Measurements from ENCODE around the gene ZNF226. TPM values are rescaled to one million over a fixed set of nuclear protein-coding genes. Genes with fewer than 3 reads are reported as not detected.
"Not testable (repeated sequence)": the region's sequence is repeated elsewhere in the genome, so short reads cannot be mapped to it uniquely, and the experiment has no call there.

ZNF226 gene
- 37.9 TPM for total RNA-seq

DNA sequence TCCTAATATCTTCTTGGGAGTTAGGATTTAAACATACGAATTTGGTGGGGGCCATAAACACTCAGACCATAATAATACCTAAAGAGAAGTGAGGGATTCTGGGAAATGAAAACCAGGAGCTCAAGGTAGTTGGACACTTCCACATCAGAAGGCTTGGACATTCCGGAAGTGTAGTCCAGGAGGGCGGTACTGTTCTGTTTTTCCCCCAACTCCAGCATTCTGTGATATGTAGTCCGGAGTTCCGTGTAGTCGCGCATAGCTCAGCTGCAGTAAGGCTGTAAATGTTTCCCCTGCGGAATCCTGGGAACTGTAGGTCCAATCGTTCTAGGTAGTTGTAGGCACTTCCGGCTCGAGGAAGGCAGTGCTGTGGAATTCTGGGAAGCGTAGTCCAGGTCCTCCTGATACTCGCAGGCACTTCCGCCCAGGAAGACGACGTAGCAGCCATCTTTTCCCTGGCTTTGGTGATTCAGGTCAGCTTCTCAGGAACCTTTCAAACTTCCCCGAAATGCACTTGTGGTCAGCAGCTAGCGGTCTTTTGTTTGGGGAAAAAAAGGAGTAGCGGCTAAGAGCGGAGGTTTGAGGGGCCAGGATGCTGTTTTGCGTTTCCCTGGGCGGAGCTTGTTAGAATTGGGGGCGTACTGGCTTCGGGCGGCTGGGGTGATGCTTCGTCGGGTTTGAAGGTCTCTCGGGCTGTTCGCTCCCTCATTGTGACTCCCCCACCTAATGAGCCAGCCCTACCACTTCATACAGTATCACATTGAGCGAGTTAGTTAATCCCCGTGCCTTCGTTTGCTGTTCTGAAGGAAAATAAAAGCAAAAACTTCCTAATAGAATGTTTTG lies at the start of gene ZNF226:
Gene ZNF226 (plus strand): TSS at position 428 of the 840 bp plus-strand sequence. CDS start 4,981 bp downstream, outside the sequence.
- DNase-seq (ENCODE audit: low spot score in 2 of 2) = peak; percentile 74 to 84
- FAIRE-seq = peak; percentile 64

DNA sequence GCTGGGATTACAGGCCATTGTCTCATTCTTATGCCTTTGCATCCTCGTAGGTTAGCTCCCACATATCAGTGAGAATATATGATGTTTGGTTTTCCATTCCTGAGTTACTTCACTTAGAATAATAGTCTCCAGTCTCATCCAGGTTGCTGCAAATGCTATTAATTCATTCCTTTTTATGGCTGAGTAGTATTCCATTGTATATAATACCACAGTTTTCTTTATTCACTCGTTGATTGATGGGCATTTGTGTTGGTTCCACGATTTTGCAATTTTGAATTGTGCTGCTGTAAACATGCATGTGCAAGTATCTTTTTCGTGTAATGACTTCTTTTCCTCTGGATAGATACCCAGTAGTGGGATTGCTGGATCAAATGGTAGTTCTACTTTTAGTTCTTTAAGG lies 43.7 kb upstream of the ZNF226 start:
- FAIRE-seq; DNase-seq (ENCODE audit: low spot score in 2 of 2): not testable (repeated sequence)

- DNase-seq (ENCODE audit: low spot score in 2 of 2) = no peak
Measured at GRCh38 chr19:44131955-44132354, 32.9 kb upstream of the ZNF226 start.

GRCh38 chr19:44141191-44142058 lies 23.5 kb upstream of the ZNF226 start, which contains the start of gene ZNF234:
TSS of gene ZNF234 (plus strand) at chr19:44141554. CDS start at chr19:44144633, 3,079 bp downstream.
- FAIRE-seq (no peak), DNase-seq (ENCODE audit: low spot score in 2 of 2) (peak; percentile 75 to 88)

More at GRCh38 chr19:44131955-44132354, 32.9 kb upstream of the ZNF226 start:
- FAIRE-seq = no peak

GRCh38 chr19:44142059-44142433 lies 22.9 kb upstream of the ZNF226 start:
- DNase-seq (ENCODE audit: low spot score in 2 of 2) = peak in 1 of 2 donors; percentile 14

DNA sequence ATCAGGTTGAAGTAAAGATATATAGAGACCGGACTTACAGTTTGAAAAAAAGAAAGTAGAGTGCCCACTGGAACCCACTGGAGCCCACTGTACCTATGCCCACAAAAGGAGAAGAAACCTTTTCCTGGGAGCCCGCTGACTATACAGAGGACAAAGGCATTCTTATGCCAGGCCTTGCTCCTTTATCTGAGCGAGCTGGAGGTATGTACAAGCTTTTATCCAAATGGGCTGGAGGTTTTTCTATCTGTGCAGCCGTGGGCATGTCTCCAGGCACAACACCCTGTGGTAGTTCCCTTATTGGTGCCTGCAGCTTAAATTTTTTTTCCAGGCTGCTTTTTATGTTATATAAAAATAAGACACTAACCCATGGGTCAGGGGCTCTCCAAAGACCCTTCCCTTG lies 15.1 kb upstream of the ZNF226 start:
- FAIRE-seq (no peak), DNase-seq (ENCODE audit: low spot score in 2 of 2) (no peak)

More at GRCh38 chr19:44142059-44142433, 22.9 kb upstream of the ZNF226 start:
- FAIRE-seq = no peak

DNA sequence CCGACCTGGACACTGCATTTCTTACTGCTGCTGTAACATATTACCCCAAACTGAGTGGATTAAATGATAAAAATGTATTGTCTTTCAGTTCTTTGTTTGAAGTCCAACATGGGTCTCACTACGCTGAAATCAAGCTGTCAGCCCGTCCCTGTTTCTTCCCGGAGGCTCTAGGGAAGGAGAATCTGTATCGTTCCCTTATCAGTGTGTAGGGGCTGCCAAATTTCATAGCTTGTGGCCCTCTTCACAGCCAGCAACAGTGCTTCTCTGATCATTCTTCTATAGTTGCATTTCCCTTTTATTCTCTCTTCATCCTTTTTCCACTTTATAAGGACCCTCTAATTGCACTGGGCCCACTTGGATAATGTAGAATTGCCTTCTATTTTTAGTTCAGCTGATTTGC lies 13.4 kb upstream of the ZNF226 start:
- DNase-seq (ENCODE audit: low spot score in 2 of 2) (no peak), FAIRE-seq (no peak)

DNA sequence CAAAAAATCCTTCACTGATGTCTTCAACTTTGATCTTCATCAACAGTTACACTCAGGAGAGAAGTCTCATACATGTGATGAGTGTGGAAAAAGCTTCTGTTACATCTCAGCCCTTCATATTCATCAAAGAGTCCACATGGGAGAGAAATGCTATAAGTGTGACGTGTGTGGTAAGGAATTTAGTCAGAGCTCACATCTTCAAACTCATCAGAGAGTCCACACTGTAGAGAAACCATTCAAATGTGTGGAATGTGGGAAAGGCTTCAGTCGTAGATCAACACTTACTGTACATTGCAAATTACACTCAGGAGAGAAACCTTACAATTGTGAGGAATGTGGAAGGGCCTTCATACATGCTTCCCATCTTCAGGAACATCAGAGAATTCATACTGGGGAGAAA lies 8.4 kb upstream of the ZNF226 start:
- no peak for FAIRE-seq
- DNase-seq (ENCODE audit: low spot score in 2 of 2) = no peak

DNA sequence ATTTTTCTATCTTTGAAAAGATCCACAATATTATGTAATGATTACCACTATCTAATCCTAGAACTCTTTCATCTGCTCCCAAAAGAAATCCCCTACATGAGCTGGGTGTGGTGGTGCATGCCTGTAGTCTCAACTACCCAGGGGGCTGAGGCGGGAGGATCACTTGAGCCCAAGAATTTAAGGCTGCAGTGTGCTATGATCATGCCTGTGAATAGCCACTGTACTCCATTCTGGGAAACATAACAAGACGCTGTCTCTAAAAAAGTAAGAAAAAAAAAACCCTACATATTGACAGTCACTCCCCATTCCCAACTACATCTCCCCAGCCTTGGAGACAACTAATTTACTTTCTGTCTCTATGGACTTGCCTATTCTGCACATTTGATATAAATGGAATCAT lies 1.1 kb upstream of the ZNF226 start:
- FAIRE-seq = no peak
- DNase-seq (ENCODE audit: low spot score in 2 of 2) = no peak

GRCh38 chr19:44164327-44164672 lies 600 bp upstream of the ZNF226 start:
- no peak for FAIRE-seq
- no peak for DNase-seq (ENCODE audit: low spot score in 2 of 2)

DNA sequence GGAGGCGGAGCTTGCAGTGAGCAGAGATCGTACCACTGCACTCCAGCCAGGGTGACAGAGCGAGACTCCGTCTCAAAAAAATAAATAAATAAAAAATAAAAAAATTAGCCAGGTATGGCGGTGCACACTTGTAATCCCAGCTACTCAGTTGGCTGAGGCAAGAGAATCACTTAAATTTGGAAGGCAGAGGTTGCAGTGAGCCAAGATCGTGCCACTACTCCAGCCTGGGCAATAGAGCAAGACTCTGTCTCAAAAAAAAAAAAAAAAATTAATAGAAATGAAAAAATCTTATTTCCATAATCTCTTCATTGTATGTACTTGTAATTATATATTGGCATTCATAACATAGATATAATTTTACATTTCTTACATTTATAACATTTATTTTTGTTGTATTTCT lies 5.8 kb downstream of the ZNF226 start:
- FAIRE-seq; DNase-seq (ENCODE audit: low spot score in 2 of 2): not testable (repeated sequence)

- DNase-seq (ENCODE audit: low spot score in 2 of 2) (no peak), FAIRE-seq (no peak)
Measured at GRCh38 chr19:44176590-44176989, 11.7 kb downstream of the ZNF226 start.

DNA sequence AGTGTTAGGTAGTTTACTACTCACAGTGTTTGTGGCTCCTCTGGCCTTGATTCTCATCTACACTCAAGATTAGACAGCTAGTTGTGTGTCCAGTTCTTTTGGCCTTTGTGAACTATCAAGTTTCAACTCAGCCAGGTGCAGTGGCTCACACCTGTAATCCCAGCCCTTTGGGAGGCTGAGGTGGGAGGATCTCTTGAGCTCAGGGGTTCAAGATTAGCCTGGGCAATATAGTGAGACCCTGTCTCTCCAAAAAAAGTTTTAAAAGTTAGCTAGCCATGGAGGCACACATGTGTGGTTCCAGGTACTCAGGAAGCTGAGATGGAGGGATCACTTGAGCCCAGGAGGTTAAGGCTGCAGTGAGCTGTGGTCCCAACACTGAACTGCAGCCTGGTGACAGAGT lies 16.1 kb downstream of the ZNF226 start:
- DNase-seq (ENCODE audit: low spot score in 2 of 2) (no peak), FAIRE-seq (no peak)

DNA sequence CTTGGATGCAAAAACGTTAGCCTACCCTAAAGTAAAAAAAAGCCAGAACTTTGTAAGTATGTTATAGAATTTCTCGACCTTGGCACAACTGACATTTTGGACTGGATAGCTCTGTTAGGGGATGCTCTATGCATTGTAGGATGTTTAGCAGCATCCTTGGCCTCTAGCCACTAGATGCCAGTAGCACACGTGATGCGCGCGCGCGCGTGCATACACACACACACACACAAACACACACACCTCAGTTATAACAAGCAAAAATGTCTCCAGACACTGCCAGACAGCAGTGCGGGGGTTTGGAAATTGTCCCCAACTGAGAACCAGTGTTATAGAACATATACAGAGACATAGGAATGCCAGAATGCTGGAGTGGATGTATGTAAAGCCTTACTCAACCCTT lies 17.2 kb downstream of the ZNF226 start:
- FAIRE-seq = no peak
- DNase-seq (ENCODE audit: low spot score in 2 of 2) = no peak

DNA sequence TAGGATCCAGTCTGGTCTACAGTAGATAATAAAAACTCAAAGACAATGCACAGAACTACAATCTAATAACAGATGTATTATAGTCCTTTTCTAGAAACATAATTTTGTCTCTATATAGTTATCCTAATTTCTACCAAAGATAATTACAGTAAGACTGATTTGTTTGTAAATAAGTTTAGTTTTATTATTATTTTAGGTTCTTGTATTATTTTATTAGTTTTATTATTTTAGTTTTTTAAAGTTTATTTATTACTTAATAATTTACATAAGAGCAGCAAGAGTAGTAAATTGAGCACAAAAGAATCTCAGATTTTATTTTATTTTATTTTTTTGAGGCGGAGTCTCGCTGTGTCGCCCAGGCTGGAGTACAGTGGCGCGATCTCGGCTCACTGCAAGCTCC lies 25.1 kb downstream of the ZNF226 start:
- DNase-seq (ENCODE audit: low spot score in 2 of 2) (no peak), FAIRE-seq (peak; percentile 75)

DNA sequence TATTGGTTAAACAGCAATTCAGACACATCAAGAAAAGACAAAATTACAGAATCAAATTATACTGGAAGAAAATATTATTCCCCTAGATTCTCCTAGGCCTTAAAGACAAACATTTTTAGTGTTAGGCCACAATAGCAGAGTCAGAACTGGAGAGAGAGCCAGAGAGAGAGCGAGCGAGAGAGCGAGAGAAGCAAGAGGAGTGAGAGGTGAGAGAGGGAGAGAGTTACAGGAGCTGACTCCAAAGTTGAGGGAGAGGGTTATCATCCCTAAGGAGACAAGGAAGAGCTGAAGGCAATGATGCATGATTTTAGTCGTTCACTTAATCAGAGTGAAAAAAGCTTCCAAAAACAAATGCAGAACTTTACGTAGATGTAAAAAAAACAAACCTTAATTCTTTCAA lies 27.2 kb downstream of the ZNF226 start:
- FAIRE-seq = no peak
- no peak for DNase-seq (ENCODE audit: low spot score in 2 of 2)

- no peak for DNase-seq (ENCODE audit: low spot score in 2 of 2)
- FAIRE-seq = no peak
Measured at GRCh38 chr19:44196772-44197171, 31.9 kb downstream of the ZNF226 start.

GRCh38 chr19:44202470-44202869 lies 37.6 kb downstream of the ZNF226 start:
- DNase-seq (ENCODE audit: low spot score in 2 of 2) (no peak), FAIRE-seq (no peak)

GRCh38 chr19:44202974-44203373 lies 38.1 kb downstream of the ZNF226 start:
- no peak for FAIRE-seq
- no peak for DNase-seq (ENCODE audit: low spot score in 2 of 2)

- not testable (repeated sequence) for DNase-seq (ENCODE audit: low spot score in 2 of 2); FAIRE-seq
Measured at GRCh38 chr19:44203877-44204276, 39.0 kb downstream of the ZNF226 start.

- DNase-seq (ENCODE audit: low spot score in 2 of 2) (no peak), FAIRE-seq (peak; percentile 78)
Measured at GRCh38 chr19:44204772-44205171, 39.9 kb downstream of the ZNF226 start.
